Measurements from ENCODE around the gene IDH2.

DNA sequence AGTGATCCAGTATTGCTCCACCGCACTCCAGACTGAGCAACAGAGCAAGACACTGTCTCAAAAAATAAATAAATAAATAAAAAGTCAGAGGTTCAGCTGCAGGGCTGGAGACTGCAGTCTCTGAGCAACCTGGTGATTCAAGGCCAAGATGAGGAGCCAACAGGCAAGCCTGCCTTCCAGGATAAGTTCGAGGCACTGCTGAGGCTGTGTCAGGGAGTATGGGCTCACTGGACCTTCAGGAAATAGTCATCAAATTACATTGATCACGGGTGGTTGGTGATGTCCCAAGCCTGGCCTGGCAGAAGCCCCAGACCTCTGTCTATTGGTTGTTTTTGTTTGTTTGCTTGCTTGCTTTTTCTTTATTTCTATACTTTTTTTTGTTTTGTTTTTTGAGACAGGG, 41.5 kb downstream of the IDH2 start:
- TF ChIP-seq, protein P1, sequence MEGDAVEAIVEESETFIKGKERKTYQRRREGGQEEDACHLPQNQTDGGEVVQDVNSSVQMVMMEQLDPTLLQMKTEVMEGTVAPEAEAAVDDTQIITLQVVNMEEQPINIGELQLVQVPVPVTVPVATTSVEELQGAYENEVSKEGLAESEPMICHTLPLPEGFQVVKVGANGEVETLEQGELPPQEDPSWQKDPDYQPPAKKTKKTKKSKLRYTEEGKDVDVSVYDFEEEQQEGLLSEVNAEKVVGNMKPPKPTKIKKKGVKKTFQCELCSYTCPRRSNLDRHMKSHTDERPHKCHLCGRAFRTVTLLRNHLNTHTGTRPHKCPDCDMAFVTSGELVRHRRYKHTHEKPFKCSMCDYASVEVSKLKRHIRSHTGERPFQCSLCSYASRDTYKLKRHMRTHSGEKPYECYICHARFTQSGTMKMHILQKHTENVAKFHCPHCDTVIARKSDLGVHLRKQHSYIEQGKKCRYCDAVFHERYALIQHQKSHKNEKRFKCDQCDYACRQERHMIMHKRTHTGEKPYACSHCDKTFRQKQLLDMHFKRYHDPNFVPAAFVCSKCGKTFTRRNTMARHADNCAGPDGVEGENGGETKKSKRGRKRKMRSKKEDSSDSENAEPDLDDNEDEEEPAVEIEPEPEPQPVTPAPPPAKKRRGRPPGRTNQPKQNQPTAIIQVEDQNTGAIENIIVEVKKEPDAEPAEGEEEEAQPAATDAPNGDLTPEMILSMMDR (IDR thresholded peaks at IDR 0.05): no peak
- no peak for TF ChIP-seq NR2C2 (CRISPR knock-in tag; IDR thresholded peaks at IDR 0.05)
- TF ChIP-seq, protein P2, sequence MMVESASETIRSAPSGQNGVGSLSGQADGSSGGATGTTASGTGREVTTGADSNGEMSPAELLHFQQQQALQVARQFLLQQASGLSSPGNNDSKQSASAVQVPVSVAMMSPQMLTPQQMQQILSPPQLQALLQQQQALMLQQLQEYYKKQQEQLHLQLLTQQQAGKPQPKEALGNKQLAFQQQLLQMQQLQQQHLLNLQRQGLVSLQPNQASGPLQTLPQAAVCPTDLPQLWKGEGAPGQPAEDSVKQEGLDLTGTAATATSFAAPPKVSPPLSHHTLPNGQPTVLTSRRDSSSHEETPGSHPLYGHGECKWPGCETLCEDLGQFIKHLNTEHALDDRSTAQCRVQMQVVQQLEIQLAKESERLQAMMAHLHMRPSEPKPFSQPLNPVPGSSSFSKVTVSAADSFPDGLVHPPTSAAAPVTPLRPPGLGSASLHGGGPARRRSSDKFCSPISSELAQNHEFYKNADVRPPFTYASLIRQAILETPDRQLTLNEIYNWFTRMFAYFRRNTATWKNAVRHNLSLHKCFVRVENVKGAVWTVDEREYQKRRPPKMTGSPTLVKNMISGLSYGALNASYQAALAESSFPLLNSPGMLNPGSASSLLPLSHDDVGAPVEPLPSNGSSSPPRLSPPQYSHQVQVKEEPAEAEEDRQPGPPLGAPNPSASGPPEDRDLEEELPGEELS (CRISPR knock-in tag; IDR thresholded peaks at IDR 0.05): no peak
- TF ChIP-seq NFYB (CRISPR knock-in tag; conservative IDR thresholded peaks at IDR 0.05; ENCODE audit: low read depth): no peak
- TF ChIP-seq, protein P3, sequence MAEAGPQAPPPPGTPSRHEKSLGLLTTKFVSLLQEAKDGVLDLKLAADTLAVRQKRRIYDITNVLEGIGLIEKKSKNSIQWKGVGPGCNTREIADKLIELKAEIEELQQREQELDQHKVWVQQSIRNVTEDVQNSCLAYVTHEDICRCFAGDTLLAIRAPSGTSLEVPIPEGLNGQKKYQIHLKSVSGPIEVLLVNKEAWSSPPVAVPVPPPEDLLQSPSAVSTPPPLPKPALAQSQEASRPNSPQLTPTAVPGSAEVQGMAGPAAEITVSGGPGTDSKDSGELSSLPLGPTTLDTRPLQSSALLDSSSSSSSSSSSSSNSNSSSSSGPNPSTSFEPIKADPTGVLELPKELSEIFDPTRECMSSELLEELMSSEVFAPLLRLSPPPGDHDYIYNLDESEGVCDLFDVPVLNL (CRISPR knock-in tag; IDR thresholded peaks at IDR 0.05; ENCODE audit: borderline replicate concordance, low read depth): no peak
- TF ChIP-seq ZNF138 (CRISPR knock-in tag; conservative IDR thresholded peaks at IDR 0.05): no peak
- no peak for TF ChIP-seq ESRRA (CRISPR knock-in tag; IDR thresholded peaks at IDR 0.05; ENCODE audit: borderline replicate concordance)
- TF ChIP-seq JUN (CRISPR knock-in tag; IDR thresholded peaks at IDR 0.05): no peak
- TF ChIP-seq CBFB (CRISPR knock-in tag; IDR thresholded peaks at IDR 0.05; ENCODE audit: low read depth): no peak
- TF ChIP-seq, protein P4, sequence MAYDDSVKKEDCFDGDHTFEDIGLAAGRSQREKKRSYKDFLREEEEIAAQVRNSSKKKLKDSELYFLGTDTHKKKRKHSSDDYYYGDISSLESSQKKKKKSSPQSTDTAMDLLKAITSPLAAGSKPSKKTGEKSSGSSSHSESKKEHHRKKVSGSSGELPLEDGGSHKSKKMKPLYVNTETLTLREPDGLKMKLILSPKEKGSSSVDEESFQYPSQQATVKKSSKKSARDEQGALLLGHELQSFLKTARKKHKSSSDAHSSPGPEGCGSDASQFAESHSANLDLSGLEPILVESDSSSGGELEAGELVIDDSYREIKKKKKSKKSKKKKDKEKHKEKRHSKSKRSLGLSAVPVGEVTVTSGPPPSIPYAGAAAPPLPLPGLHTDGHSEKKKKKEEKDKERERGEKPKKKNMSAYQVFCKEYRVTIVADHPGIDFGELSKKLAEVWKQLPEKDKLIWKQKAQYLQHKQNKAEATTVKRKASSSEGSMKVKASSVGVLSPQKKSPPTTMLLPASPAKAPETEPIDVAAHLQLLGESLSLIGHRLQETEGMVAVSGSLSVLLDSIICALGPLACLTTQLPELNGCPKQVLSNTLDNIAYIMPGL (CRISPR knock-in tag; IDR thresholded peaks at IDR 0.05): no peak
- no peak for TF ChIP-seq ZNF121 (CRISPR knock-in tag; IDR thresholded peaks at IDR 0.05)
- TF ChIP-seq, protein P5, sequence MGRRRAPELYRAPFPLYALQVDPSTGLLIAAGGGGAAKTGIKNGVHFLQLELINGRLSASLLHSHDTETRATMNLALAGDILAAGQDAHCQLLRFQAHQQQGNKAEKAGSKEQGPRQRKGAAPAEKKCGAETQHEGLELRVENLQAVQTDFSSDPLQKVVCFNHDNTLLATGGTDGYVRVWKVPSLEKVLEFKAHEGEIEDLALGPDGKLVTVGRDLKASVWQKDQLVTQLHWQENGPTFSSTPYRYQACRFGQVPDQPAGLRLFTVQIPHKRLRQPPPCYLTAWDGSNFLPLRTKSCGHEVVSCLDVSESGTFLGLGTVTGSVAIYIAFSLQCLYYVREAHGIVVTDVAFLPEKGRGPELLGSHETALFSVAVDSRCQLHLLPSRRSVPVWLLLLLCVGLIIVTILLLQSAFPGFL (CRISPR knock-in tag; IDR thresholded peaks at IDR 0.05; ENCODE audit: borderline replicate concordance): no peak
- no peak for TF ChIP-seq ELF4 (CRISPR knock-in tag; IDR thresholded peaks at IDR 0.05; ENCODE audit: low read depth)
- no peak for TF ChIP-seq CREM (CRISPR knock-in tag; IDR thresholded peaks at IDR 0.05)
